Measurements from ENCODE around the gene PDE9A. TPM values are rescaled to one million over a fixed set of nuclear protein-coding genes. Genes with fewer than 3 reads are reported as not detected.

PDE9A gene
- total and polyA plus RNA-seq, 2 experiments from 2014 or later: 26.5 to 31.1 TPM

DNA sequence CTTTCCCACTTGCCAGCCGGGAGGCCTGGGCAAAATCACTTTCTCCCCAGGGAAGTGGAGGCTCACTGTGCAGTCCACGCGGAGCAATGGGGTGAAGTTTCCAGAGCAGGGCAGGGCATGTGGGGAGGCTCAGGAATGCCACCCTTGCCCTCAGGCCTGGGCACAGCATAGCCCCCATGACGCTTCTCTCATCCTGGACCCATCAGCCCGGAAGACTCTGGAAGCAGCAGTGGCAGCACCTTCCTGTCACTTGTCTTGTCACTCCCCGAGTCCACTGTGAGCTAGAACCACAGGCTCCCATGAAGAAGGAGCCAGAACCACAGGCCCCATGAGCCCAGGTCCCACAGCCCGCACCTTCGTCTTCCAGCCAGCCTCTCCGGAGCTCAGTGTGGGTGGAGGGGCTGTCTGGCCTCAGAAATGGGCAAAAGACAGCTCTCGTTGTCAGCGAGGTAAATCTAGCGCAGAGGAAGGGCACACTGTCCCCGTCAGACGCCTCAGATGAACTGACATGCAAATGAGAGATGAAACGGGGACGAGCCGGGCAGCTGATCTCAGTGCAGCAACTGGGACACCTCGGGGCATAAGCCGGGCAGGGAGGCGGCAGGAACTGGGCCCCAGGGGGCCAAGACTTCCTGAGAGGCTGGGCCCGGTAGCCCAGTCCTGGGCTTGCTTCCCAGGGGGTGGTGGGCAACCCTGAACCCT is 6.1 kb downstream of the PDE9A start:
- DNase-seq (ENCODE audit: low spot score): no peak
- no peak overlapping the region for H3K4me3 ChIP-seq
- ATAC-seq: no peak
- H3F3A ChIP-seq (replicated peaks; ENCODE audit: low read depth): 0 out of 2 replicates have a peak, but pooled peaks cover 14% of the 10 kb centered on the region
- peaks cover 27% of the 10 kb centered on the region for H4K20me1 ChIP-seq (replicated peaks; ENCODE audit: insufficient read depth)
- no peaks in the 10 kb centered on the region for H3K36me3 ChIP-seq (ENCODE audit: insufficient read depth)
- no peaks in the 10 kb centered on the region for H3K27me3 ChIP-seq (ENCODE audit: insufficient read depth)
- no peak overlapping the region for H2AFZ ChIP-seq
- H3K79me2 ChIP-seq (replicated peaks; ENCODE audit: insufficient read depth): peaks cover 82% of the 10 kb centered on the region
- TF ChIP-seq, protein P1, sequence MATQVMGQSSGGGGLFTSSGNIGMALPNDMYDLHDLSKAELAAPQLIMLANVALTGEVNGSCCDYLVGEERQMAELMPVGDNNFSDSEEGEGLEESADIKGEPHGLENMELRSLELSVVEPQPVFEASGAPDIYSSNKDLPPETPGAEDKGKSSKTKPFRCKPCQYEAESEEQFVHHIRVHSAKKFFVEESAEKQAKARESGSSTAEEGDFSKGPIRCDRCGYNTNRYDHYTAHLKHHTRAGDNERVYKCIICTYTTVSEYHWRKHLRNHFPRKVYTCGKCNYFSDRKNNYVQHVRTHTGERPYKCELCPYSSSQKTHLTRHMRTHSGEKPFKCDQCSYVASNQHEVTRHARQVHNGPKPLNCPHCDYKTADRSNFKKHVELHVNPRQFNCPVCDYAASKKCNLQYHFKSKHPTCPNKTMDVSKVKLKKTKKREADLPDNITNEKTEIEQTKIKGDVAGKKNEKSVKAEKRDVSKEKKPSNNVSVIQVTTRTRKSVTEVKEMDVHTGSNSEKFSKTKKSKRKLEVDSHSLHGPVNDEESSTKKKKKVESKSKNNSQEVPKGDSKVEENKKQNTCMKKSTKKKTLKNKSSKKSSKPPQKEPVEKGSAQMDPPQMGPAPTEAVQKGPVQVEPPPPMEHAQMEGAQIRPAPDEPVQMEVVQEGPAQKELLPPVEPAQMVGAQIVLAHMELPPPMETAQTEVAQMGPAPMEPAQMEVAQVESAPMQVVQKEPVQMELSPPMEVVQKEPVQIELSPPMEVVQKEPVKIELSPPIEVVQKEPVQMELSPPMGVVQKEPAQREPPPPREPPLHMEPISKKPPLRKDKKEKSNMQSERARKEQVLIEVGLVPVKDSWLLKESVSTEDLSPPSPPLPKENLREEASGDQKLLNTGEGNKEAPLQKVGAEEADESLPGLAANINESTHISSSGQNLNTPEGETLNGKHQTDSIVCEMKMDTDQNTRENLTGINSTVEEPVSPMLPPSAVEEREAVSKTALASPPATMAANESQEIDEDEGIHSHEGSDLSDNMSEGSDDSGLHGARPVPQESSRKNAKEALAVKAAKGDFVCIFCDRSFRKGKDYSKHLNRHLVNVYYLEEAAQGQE (IDR thresholded peaks at IDR 0.05; ENCODE audit: unreplicated experiment): no peak
- TF ChIP-seq, protein P2, sequence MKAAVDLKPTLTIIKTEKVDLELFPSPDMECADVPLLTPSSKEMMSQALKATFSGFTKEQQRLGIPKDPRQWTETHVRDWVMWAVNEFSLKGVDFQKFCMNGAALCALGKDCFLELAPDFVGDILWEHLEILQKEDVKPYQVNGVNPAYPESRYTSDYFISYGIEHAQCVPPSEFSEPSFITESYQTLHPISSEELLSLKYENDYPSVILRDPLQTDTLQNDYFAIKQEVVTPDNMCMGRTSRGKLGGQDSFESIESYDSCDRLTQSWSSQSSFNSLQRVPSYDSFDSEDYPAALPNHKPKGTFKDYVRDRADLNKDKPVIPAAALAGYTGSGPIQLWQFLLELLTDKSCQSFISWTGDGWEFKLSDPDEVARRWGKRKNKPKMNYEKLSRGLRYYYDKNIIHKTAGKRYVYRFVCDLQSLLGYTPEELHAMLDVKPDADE (IDR thresholded peaks at IDR 0.05): no peak
- no peak for TF ChIP-seq ZNF114 (CRISPR knock-in tag; IDR thresholded peaks at IDR 0.05)
- TF ChIP-seq POLR2AphosphoS5 (IDR thresholded peaks at IDR 0.05; ENCODE audit: low read depth): no peak
- no peak for TF ChIP-seq EZH2 (IDR thresholded peaks at IDR 0.05; ENCODE audit: low read depth, unreplicated experiment)
- peaks cover 18% of the 10 kb centered on the region; the same call in 2 of the 3 replicates for H3K36me3 Mint-ChIP-seq (ENCODE audit: low read depth)
- no peak overlapping the region for H3K4me2 ChIP-seq
- H3K27me3 Mint-ChIP-seq (ENCODE audit: insufficient read depth, low read depth, poor library complexity): peaks cover 16% of the 10 kb centered on the region
- no peak overlapping the region for H3K27ac Mint-ChIP-seq
- H3K9me2 ChIP-seq (ENCODE audit: insufficient read depth): no peaks in the 10 kb centered on the region
- H3K4me1 Mint-ChIP-seq: peaks cover 38% of the 10 kb centered on the region
- no peaks in the 10 kb centered on the region for H3K9me3 Mint-ChIP-seq
- peaks cover 23% of the 10 kb centered on the region for H3K4me1 ChIP-seq (ENCODE audit: insufficient read depth)
- H3K4me3 Mint-ChIP-seq: no peak overlapping the region
- H3K27ac ChIP-seq (ENCODE audit: low read depth): no peak overlapping the region

DNA sequence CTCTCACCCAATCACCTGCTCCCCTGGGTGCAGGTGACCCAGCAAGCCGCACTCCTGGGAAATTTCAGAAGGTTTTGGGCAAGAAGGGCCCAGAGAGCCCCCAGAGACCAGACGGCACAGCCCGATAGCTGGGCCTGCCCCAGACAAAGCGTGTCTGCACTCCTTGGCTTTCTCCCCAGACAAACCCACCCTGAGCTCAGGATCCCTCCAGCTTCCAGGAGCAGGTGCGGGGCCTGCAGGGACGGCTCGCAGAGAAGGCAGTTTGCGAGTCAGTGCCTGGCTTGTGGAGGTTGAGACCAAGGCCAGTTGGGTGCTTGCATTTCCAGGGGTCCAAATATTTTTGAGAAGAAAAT is 6.7 kb downstream of the PDE9A start:
- ATAC-seq: no peak
- H3K4me3 ChIP-seq: no peak overlapping the region
- H4K20me1 ChIP-seq (replicated peaks; ENCODE audit: insufficient read depth): peaks cover 27% of the 10 kb centered on the region
- H2AFZ ChIP-seq: no peak overlapping the region
- no peak for TF ChIP-seq CREB1 (CRISPR knock-in tag; IDR thresholded peaks at IDR 0.05; ENCODE audit: low read depth)
- H3K4me1 ChIP-seq (ENCODE audit: insufficient read depth): peaks cover 18% of the 10 kb centered on the region
- H3K79me2 ChIP-seq (replicated peaks; ENCODE audit: insufficient read depth): peaks cover 81% of the 10 kb centered on the region
- H3K27me3 ChIP-seq (ENCODE audit: insufficient read depth): no peaks in the 10 kb centered on the region
- Mint-ChIP-seq H3K4me3 (no peak overlapping the region), H3K36me3 (ENCODE audit: low read depth) (peaks cover 18% of the 10 kb centered on the region; the same call in 2 of the 3 replicates), H3K9me3 (no peaks in the 10 kb centered on the region), H3K27ac (no peak overlapping the region), H3K27me3 (ENCODE audit: insufficient read depth, low read depth, poor library complexity) (peaks cover 11% of the 10 kb centered on the region), H3K4me1 (peaks cover 36% of the 10 kb centered on the region)
- 0 out of 2 replicates have a peak, but pooled peaks cover 11% of the 10 kb centered on the region for H3F3A ChIP-seq (replicated peaks; ENCODE audit: low read depth)
- H3K36me3 ChIP-seq (ENCODE audit: insufficient read depth): no peaks in the 10 kb centered on the region
- H3K27ac ChIP-seq (ENCODE audit: low read depth): no peak overlapping the region
- DNase-seq (ENCODE audit: low spot score): no peak
- no peak overlapping the region for H3K4me2 ChIP-seq
- H3K9me2 ChIP-seq (ENCODE audit: insufficient read depth): no peaks in the 10 kb centered on the region
